HEK293 (cell line): ENCODE results near the gene TMEM161B.

ENCODE experiments used
- CTCF ChIP-seq: fragments of 450-650 bp; formaldehyde crosslinking; IDR thresholded peaks from 2 replicates; pipeline ENCODE4 v1.5.1; 2016; ENCODE audit warnings: missing biosample characterization, missing genetic modification characterization
- KLF16 ChIP-seq: fragments of 450-650 bp; formaldehyde crosslinking; IDR thresholded peaks from 2 replicates; pipeline ENCODE4 v1.5.1; 2017; ENCODE audit warnings: missing biosample characterization, missing genetic modification characterization
- MZF1 ChIP-seq: fragments of 450-650 bp; formaldehyde crosslinking; IDR thresholded peaks from 2 replicates; pipeline ENCODE4 v1.5.1; 2017; ENCODE audit warnings: missing biosample characterization, missing genetic modification characterization, borderline replicate concordance
- PRDM1 ChIP-seq: fragments of 450-650 bp; formaldehyde crosslinking; IDR thresholded peaks from 2 replicates; pipeline ENCODE4; 2016; ENCODE audit warnings: missing biosample characterization, missing genetic modification characterization
- PRDM6 ChIP-seq: fragments of 450-650 bp; formaldehyde crosslinking; IDR thresholded peaks from 2 replicates; pipeline ENCODE4 v1.5.1; 2017; ENCODE audit warnings: missing biosample characterization, missing genetic modification characterization
- ZNF24 ChIP-seq: fragments of 450-650 bp; formaldehyde crosslinking; IDR thresholded peaks from 2 replicates; pipeline ENCODE4 v1.5.1; 2016; ENCODE audit warnings: missing biosample characterization, missing genetic modification characterization
- ZNF311 ChIP-seq: fragments of 450-650 bp; formaldehyde crosslinking; IDR thresholded peaks from 2 replicates; pipeline ENCODE4 v1.5.1; 2017; ENCODE audit warnings: missing biosample characterization, missing genetic modification characterization, borderline replicate concordance
- ZNF501 ChIP-seq: fragments of 450-650 bp; formaldehyde crosslinking; IDR thresholded peaks from 2 replicates; pipeline ENCODE4 v1.5.1; 2016; ENCODE audit warnings: missing biosample characterization, missing genetic modification characterization
- ZNF747 ChIP-seq: fragments of 450-650 bp; formaldehyde crosslinking; IDR thresholded peaks from 2 replicates; pipeline ENCODE4 v1.5.1; 2016; ENCODE audit warnings: missing biosample characterization, missing genetic modification characterization
- ZNF843 ChIP-seq: fragments of 450-650 bp; formaldehyde crosslinking; IDR thresholded peaks from 2 replicates; pipeline ENCODE4 v1.5.1; 2016; ENCODE audit warnings: missing biosample characterization, missing genetic modification characterization

GRCh38 chr5:88235828-88236227, 32.8 kb downstream of the TMEM161B start:
- TF ChIP-seq ZNF311 (no peak), PRDM1 (tag by site-specific recombination) (no peak), ZNF747 (no peak), KLF16 (tag by site-specific recombination) (no peak), MZF1 (tag by site-specific recombination) (no peak), CTCF (tag by site-specific recombination) (no peak), ZNF501 (no peak), PRDM6 (tag by site-specific recombination) (no peak), ZNF843 (tag by site-specific recombination) (no peak), ZNF24 (no peak)
